ENCODE measurements around the gene TTLL11.

Gene TTLL11

DNA sequence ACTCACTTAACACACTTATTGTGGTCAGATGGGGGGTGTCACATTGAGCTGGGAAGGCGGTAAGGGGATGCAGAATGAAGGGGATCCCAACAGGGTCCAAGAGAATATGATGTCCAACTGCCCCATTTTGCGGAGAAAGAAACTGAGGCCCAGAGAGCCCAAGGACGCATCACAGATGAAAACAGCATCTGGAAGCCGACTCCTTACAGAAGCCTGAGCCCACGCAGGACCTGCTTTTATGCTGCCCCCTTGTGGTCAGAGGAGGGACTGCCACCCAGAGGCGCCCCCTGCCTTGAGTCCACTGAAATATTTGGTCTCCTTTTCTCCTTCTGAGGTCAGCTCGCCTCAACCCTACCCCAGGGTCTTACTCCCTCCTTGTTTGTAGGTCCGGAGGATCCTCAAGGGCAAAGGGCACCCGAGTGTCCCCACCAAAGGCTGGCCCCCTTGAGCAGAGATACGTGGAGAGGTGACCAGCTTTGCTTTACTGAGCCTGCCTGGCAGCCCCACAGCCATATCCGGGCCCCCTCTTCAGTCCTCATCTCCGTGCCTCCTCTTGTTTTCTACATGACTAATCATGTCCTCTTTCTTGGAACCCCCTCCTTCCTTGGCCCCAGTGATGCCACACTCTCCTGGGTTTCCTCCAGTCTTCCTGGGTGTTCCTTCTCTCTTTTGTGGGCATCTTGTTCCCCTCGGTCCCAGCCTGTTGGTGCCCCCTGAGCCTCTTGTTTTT, 30.0 kb upstream of the TTLL11 start:
- TF ChIP-seq, protein P1, sequence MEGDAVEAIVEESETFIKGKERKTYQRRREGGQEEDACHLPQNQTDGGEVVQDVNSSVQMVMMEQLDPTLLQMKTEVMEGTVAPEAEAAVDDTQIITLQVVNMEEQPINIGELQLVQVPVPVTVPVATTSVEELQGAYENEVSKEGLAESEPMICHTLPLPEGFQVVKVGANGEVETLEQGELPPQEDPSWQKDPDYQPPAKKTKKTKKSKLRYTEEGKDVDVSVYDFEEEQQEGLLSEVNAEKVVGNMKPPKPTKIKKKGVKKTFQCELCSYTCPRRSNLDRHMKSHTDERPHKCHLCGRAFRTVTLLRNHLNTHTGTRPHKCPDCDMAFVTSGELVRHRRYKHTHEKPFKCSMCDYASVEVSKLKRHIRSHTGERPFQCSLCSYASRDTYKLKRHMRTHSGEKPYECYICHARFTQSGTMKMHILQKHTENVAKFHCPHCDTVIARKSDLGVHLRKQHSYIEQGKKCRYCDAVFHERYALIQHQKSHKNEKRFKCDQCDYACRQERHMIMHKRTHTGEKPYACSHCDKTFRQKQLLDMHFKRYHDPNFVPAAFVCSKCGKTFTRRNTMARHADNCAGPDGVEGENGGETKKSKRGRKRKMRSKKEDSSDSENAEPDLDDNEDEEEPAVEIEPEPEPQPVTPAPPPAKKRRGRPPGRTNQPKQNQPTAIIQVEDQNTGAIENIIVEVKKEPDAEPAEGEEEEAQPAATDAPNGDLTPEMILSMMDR (IDR thresholded peaks at IDR 0.05; ENCODE audit: low read depth, low read length, missing control alignments), result peak; percentile 100
- DNase-seq, result peak; percentile 69
- in situ Hi-C loops (cut with HindIII; ENCODE audit: low pct_ligation_motif_present, low sequenced_read_pairs), result no loop called here
- H3K27ac ChIP-seq, result no peak overlapping the region
- H3K36me3 ChIP-seq (replicated peaks), result no peaks in the 10 kb centered on the region
- no peaks in the 10 kb centered on the region for H3K27me3 ChIP-seq (replicated peaks)
- no peak overlapping the region for H3K4me3 ChIP-seq (ENCODE audit: low read depth, low read length)

DNA sequence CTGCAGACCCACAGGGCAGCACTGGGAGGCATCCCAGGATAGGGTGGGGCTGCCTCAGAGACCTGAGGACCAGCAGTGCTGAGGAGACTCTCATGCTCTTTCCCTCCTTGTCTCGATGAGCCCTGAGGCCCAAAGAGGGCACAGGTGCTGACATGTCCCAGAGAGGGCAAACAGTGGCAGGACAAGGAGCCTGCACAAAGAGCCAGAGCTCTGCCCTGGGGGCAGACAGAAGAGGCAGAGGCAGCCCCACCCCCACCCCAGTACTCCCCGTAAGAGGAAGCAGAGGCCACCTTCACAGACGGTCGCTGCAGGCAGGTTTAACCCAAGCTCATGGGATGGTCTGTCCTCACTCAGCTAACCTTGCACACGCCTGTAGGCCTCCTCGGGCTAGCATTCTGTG, 29.4 kb upstream of the TTLL11 start:
- Histone ChIP-seq H3K27ac (no peak overlapping the region), H3K27me3 (replicated peaks) (no peaks in the 10 kb centered on the region), H3K4me3 (ENCODE audit: low read depth, low read length) (no peak overlapping the region), H3K36me3 (replicated peaks) (no peaks in the 10 kb centered on the region)
- TF ChIP-seq, protein P1 (IDR thresholded peaks at IDR 0.05; ENCODE audit: low read depth, low read length, missing control alignments), result no peak
- in situ Hi-C loops (cut with HindIII; ENCODE audit: low pct_ligation_motif_present, low sequenced_read_pairs), result no loop called here
- no peak for DNase-seq

DNA sequence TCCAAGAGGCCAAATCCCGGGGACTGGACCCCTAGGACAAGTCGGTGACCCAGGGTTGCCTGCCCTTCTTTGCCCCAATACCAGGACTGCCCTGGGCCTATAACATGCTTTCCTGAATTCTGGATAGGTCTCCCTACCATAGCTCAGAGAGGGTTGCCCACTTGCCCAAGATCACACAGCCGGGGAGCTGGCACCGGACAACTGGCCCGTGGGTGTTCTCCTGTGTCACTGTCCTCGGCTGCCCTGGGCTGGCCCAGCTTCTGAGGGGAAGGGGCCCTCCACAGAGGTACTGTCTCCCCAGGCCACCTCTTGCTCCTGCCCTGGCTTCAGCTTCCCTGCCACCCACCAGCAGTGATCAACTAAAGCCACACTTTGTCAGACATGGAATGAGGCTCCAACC, 28.8 kb upstream of the TTLL11 start:
- in situ Hi-C loops (cut with HindIII; ENCODE audit: low pct_ligation_motif_present, low sequenced_read_pairs), result no loop called here
- H3K27me3 ChIP-seq (replicated peaks), result no peaks in the 10 kb centered on the region
- H3K27ac ChIP-seq, result no peak overlapping the region
- TF ChIP-seq, protein P1 (IDR thresholded peaks at IDR 0.05; ENCODE audit: low read depth, low read length, missing control alignments), result no peak
- no peak for DNase-seq
- H3K4me3 ChIP-seq (ENCODE audit: low read depth, low read length), result no peak overlapping the region
- H3K36me3 ChIP-seq (replicated peaks), result no peaks in the 10 kb centered on the region

DNA sequence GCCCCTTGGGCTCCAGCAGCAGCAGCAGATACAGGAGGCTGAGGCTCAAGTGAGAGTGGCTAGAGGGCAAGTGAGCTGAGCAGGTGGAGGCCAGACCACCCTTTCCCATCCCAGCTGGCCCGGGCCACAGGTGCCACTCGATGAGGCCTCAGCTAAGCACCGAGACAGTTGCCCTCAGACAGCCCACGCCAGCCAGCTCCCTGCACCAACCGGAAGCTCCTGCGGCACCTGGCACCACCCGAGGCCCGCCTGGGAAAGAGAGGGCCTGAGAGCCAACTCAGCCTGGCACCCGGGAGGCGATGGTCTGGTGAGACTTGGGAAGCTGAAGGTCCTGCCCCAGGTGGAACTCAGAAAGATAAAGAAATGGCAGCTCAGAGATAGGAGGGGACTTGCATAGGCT, 28.3 kb upstream of the TTLL11 start:
- TF ChIP-seq, protein P1 (IDR thresholded peaks at IDR 0.05; ENCODE audit: low read depth, low read length, missing control alignments), result no peak
- Histone ChIP-seq H3K4me3 (ENCODE audit: low read depth, low read length) (no peak overlapping the region), H3K36me3 (replicated peaks) (no peaks in the 10 kb centered on the region), H3K27ac (no peak overlapping the region), H3K27me3 (replicated peaks) (no peaks in the 10 kb centered on the region)
- DNase-seq, result no peak
- in situ Hi-C loops (cut with HindIII; ENCODE audit: low pct_ligation_motif_present, low sequenced_read_pairs), result no loop called here

GRCh38 chr9:122120316-122121071, 27.4 kb upstream of the TTLL11 start:
- H3K36me3 ChIP-seq (replicated peaks), result no peaks in the 10 kb centered on the region
- H3K4me3 ChIP-seq (ENCODE audit: low read depth, low read length), result no peak overlapping the region
- TF ChIP-seq, protein P1 (IDR thresholded peaks at IDR 0.05; ENCODE audit: low read depth, low read length, missing control alignments), result no peak
- DNase-seq, result no peak
- no peak overlapping the region for H3K27ac ChIP-seq
- H3K27me3 ChIP-seq (replicated peaks), result peaks cover 2% of the 10 kb centered on the region
- in situ Hi-C loops (cut with HindIII; ENCODE audit: low pct_ligation_motif_present, low sequenced_read_pairs), result no loop called here
